PFSK-1 (cell line): Measurements from ENCODE around the gene VPS52.

Experiments
- POLR2AphosphoS5 ChIP-seq: IDR thresholded peaks from 2 replicates; pipeline ENCODE4 v1.6.1; 2012; ENCODE audit warnings: low read depth, mild to moderate bottlenecking, control low read depth, low read length, moderate library complexity
- SIN3A ChIP-seq: IDR thresholded peaks from 2 replicates; pipeline ENCODE4 v1.6.1; 2012; ENCODE audit warnings: mild to moderate bottlenecking, low read length, moderate library complexity, borderline replicate concordance; ENCODE audit not compliant: insufficient read depth
- TAF1 ChIP-seq: IDR thresholded peaks from 2 replicates; pipeline ENCODE4 v1.6.1; 2012; ENCODE audit warnings: low read length, control low read depth, borderline replicate concordance; ENCODE audit not compliant: insufficient read depth
- TF ChIP-seq, protein P1 (sequence below), 2 experiments: IDR thresholded peaks; 2 replicates each; pipeline versions ENCODE4 v1.6.1 to v1.8.0; 2011 to 2012; ENCODE audit warnings: low read depth in 2 of 2, low read length in 2 of 2, control low read depth in 1 of 2, inconsistent platforms in 1 of 2, mild to moderate bottlenecking in 1 of 2, moderate library complexity in 1 of 2; ENCODE audit not compliant: insufficient read depth in 1 of 2

DNA sequence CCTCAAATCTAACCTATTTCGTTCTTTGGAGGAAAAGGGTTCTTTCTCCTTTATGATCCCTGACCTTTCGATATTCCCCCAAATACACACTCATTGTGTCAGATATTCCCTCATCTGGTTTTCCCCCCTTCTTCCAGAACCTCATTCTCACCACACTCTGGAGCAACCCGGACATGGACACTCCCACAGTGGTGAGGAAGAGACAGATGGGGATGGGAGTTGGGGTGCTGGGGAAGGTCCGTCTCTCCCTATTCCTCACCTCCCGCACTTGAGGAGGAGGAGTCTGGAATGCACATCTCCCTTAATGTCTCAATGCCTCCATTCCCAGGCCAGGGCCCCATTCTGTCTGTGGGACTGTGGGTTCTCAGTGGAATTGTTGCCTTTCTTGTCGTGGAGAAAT, 69.7 kb downstream of the VPS52 start:
- no peak for TF ChIP-seq POLR2AphosphoS5
- no peak for TF ChIP-seq TAF1
- no peak for TF ChIP-seq SIN3A
- TF ChIP-seq, protein P1, sequence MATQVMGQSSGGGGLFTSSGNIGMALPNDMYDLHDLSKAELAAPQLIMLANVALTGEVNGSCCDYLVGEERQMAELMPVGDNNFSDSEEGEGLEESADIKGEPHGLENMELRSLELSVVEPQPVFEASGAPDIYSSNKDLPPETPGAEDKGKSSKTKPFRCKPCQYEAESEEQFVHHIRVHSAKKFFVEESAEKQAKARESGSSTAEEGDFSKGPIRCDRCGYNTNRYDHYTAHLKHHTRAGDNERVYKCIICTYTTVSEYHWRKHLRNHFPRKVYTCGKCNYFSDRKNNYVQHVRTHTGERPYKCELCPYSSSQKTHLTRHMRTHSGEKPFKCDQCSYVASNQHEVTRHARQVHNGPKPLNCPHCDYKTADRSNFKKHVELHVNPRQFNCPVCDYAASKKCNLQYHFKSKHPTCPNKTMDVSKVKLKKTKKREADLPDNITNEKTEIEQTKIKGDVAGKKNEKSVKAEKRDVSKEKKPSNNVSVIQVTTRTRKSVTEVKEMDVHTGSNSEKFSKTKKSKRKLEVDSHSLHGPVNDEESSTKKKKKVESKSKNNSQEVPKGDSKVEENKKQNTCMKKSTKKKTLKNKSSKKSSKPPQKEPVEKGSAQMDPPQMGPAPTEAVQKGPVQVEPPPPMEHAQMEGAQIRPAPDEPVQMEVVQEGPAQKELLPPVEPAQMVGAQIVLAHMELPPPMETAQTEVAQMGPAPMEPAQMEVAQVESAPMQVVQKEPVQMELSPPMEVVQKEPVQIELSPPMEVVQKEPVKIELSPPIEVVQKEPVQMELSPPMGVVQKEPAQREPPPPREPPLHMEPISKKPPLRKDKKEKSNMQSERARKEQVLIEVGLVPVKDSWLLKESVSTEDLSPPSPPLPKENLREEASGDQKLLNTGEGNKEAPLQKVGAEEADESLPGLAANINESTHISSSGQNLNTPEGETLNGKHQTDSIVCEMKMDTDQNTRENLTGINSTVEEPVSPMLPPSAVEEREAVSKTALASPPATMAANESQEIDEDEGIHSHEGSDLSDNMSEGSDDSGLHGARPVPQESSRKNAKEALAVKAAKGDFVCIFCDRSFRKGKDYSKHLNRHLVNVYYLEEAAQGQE (IDR thresholded peaks at IDR 0.05; ENCODE audit: insufficient read depth in 1 of 2, low read depth in 2 of 2, low read length in 2 of 2): no peak
